Testis (tissue), 2 donors: Measurements from ENCODE around the gene DUSP18.

Experiments used
- CTCF ChIP-seq, 3 experiments: fragments of 450-650 bp in 2 of 3; fragments of 200-600 bp in 1 of 3; sonication (generic) in 1 of 3; IDR thresholded peaks; one replicate each; pipeline ENCODE4 v1.5.1; 2016 to 2019; ENCODE audit warnings: antibody characterized with exemption in 3 of 3, mild to moderate bottlenecking in 2 of 3, moderate library complexity in 1 of 3
- POLR2A ChIP-seq: fragments of 450-650 bp; IDR thresholded peaks from one replicate; pipeline ENCODE4 v1.6.1; 2017; ENCODE audit warnings: antibody characterized with exemption, mild to moderate bottlenecking, moderate library complexity

GRCh38 chr22:30681831-30682230 lies 14.2 kb upstream of the DUSP18 start:
- TF ChIP-seq CTCF (IDR thresholded peaks at IDR 0.05) (no peak), POLR2A (no peak)
